ENCODE results near the gene GOLGA2. TPM values are rescaled to one million over a fixed set of nuclear protein-coding genes. Genes with fewer than 3 reads are reported as not detected.

GOLGA2 gene
- total RNA-seq, 1 experiment from 2014 or later, result 34.4 TPM

DNA sequence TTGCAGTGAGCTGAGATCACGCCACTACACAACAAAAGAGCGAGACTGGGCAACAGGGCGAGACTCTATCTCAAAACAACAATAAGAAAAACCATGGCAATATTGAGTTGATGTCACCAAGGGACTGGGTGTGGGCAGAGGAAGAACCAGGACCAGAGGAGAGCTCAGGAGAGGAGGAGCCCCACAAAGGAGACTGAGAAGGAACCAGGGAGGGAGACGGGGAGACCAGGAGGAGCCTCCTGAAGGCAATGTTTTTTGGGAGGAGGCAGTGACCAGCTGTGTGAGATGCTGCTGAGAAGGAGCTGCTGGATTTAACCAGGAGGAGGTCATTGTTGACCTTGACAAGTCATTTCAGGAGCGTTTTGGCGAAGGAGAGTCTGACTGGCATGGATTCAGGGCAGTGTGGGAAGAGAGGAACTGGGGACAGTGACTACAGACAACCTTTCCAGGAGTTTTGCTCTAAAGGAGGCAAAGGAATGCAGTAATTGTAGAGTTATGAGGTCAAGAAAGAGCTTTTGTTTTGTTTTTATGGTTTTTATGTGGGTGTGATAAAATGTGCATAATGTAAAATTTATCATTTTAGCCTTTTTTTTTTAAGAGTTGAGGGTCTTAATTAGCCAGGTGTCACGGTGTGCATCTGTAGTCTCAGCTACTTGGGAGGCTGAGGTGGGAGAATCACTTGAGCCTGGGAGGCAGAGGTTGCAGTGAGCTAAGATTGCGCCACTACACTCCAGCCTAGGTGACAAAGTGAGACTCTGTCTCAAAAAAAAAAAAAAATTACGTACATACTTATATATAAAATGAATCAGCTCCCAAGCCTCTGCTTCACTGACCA lies 28.5 kb upstream of the GOLGA2 start:
- DNase-seq, result no peak
- H3K27me3 ChIP-seq (ENCODE audit: control insufficient read depth, insufficient read depth, low read length), result no peaks in the 10 kb centered on the region
- H3K4me3 ChIP-seq (ENCODE audit: insufficient read depth, low read depth, low read length), result no peak overlapping the region
- peaks cover 3% of the 10 kb centered on the region for H3K36me3 ChIP-seq (replicated peaks; ENCODE audit: control insufficient read depth, insufficient read depth, low read length)

DNA sequence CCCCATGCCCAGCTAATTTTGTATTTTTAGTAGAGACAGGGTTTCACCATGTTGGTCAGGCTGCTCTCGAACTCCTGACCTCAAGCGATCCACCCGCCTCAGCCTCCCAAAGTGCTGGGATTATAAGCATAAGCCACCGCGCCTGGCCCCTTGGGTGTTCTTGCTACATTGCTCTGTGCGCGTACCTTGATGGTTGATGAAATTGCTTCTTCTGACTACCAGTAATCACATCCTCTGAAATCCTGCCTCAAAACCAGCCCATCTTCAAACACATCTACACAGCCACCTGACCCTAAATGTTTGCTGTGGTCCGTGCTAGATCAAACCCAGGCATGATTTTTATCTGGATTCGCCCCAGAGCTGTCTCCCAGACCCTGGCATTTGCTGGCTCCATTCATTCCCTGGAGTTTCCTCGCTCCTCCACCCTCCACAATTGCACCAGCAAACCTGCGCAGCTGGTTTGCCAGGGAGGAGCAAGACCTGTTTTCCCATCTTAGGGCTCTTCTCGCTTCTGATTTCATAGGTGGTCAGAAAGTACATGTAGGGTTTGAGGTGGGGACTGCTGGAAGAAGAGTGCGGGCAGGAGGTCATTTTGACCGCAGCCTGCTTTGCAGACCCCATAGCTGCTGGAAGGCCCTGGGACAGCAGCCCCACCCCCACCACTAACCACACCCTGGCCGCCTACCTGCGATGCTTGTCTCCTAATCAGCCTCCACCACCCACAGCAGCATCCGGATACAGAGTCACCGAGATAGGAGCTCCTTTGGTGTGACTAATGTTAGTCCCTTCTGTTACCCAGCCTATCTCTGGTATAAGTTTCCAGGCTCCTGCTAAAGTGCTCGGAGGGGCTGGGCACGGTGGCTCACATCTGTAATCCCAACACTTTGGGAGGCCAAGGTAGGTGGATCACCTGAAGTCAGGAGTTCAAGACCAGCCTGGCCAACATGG lies 23.0 kb upstream of the GOLGA2 start:
- H3K4me3 ChIP-seq (ENCODE audit: insufficient read depth, low read depth, low read length), result no peak overlapping the region
- no peaks in the 10 kb centered on the region for H3K36me3 ChIP-seq (replicated peaks; ENCODE audit: control insufficient read depth, insufficient read depth, low read length)
- no peaks in the 10 kb centered on the region for H3K27me3 ChIP-seq (ENCODE audit: control insufficient read depth, insufficient read depth, low read length)

DNA sequence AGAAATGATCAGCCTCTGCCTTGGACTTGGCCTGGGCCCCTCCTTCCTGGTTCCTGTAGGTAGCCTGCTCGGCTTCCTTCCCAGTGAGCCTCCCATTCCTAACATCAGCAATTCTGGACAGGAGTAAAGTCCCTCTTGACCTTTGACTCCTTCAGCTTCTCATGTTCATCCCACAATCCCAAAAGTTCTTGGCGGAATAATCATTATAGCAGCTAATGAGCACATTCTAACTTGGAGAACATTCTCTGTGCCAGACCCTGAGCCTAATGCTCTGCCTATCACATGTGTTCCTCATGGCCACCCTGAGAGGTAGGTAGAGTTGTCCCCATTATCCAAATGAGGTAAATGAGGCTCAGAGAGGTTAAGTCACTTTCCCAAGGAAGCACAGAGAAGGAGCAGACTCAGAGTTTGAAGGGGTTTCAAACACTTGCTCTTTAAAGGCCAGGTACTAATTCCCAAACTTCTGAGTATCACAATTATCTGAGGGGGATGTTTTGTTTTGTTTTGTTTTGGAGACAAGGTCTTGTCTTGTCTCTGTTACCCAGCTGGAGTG lies 21.5 kb upstream of the GOLGA2 start:
- no peak overlapping the region for H3K4me3 ChIP-seq (ENCODE audit: insufficient read depth, low read depth, low read length)
- no peaks in the 10 kb centered on the region for H3K27me3 ChIP-seq (ENCODE audit: control insufficient read depth, insufficient read depth, low read length)
- DNase-seq, result no peak
- H3K36me3 ChIP-seq (replicated peaks; ENCODE audit: control insufficient read depth, insufficient read depth, low read length), result no peaks in the 10 kb centered on the region

More for the DNA sequence above, 23.0 kb upstream of the GOLGA2 start:
- DNase-seq, result no peak

- no peaks in the 10 kb centered on the region for H3K36me3 ChIP-seq (replicated peaks; ENCODE audit: control insufficient read depth, insufficient read depth, low read length)
- H3K27me3 ChIP-seq (ENCODE audit: control insufficient read depth, insufficient read depth, low read length), result no peaks in the 10 kb centered on the region
- DNase-seq, result no peak
- no peak overlapping the region for H3K4me3 ChIP-seq (ENCODE audit: insufficient read depth, low read depth, low read length)
These were observed 20.8 kb upstream of the GOLGA2 start for GRCh38 chr9:128296340-128297220.

- no peak overlapping the region for H3K4me3 ChIP-seq (ENCODE audit: insufficient read depth, low read depth, low read length)
- no peaks in the 10 kb centered on the region for H3K27me3 ChIP-seq (ENCODE audit: control insufficient read depth, insufficient read depth, low read length)
These were observed 18.3 kb upstream of the GOLGA2 start for GRCh38 chr9:128294142-128294541.

DNA sequence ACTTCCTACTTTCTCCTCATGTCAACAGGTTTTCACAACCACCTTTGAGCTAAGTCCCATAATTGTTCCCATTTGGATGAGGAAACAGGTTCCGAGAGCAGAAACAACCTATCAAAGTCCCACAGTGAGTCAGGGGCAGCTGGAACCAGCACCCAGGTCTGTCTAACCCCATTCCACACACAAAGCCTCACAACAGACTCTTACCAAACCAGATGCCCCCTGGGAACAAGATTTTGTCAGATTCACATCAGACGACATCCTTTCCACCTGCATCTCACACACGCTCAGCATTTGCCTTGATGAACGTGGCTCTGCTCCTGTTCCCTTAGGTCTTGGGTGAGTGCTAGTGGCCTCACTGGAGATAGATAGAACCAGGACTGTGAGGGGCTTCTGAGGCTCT lies 17.3 kb upstream of the GOLGA2 start:
- Histone ChIP-seq H3K36me3 (replicated peaks; ENCODE audit: control insufficient read depth, insufficient read depth, low read length) (peaks cover 4% of the 10 kb centered on the region), H3K27me3 (ENCODE audit: control insufficient read depth, insufficient read depth, low read length) (no peaks in the 10 kb centered on the region), H3K4me3 (ENCODE audit: insufficient read depth, low read depth, low read length) (no peak overlapping the region)
- no peak for DNase-seq

More at GRCh38 chr9:128294142-128294541, 18.3 kb upstream of the GOLGA2 start:
- H3K36me3 ChIP-seq (replicated peaks; ENCODE audit: control insufficient read depth, insufficient read depth, low read length), result no peaks in the 10 kb centered on the region
- DNase-seq, result no peak

- no peak overlapping the region for H3K4me3 ChIP-seq (ENCODE audit: insufficient read depth, low read depth, low read length)
- DNase-seq, result no peak
- no peaks in the 10 kb centered on the region for H3K27me3 ChIP-seq (ENCODE audit: control insufficient read depth, insufficient read depth, low read length)
- H3K36me3 ChIP-seq (replicated peaks; ENCODE audit: control insufficient read depth, insufficient read depth, low read length), result peaks cover 5% of the 10 kb centered on the region
These were observed 16.2 kb upstream of the GOLGA2 start for GRCh38 chr9:128292009-128292408.

DNA sequence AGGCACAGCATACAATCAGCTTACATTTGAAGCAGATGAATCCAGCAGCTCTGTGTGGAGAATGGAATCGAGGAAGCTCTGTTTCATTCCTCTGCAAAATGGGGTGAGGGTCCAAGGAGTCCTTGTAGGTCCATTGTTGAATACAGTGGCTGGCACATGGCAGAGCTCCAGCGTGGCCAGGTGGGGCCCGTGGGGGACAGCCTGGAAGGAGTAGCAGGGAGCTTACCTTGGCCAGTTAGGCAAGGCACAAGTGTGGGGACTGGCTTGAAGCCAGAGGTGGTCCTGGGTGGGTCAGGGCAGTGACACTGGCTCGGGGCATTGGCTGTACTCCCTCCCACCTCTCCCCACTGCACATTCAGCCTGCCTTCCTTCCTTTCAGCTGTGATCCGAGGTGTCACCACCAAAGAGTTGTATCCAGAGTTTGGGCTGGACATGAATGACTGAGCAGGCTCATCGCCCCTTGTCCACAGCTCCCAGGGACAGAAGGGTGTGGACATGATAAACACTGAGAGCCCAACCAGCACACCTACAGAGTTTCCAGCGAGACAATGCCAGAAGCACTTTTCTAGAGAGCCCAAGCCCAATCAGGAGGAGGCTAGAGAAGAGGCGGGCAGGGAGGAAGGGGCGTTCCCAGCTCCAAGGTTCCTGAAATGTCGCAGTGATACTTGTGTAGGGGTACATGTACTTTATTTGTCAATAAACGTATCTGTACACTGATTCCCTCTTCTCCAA lies 12.6 kb upstream of the GOLGA2 start:
- Histone ChIP-seq H3K27me3 (ENCODE audit: control insufficient read depth, insufficient read depth, low read length) (no peaks in the 10 kb centered on the region), H3K36me3 (replicated peaks; ENCODE audit: control insufficient read depth, insufficient read depth, low read length) (peaks cover 13% of the 10 kb centered on the region), H3K4me3 (ENCODE audit: insufficient read depth, low read depth, low read length) (no peak overlapping the region)
- no peak for DNase-seq

DNA sequence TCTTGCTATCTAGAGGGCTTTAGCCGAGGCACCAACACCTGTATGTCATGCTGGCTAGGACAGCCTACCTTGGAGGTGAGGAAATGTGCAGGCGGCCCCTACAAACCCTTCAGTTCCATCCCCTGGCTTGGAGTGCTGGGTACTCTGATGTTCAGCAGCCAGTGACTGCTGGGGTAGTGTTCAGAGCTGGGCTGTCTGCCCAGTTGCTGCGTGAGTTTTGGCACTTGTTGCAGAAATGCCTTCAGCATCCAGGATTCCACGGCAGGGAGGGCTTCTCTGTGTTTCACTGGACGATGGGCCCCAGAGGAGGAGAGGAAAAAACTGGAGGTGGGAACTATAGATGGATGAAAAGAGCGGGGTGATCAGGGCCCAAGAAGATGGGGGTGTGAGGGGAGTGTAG lies 10.6 kb upstream of the GOLGA2 start:
- peaks cover 13% of the 10 kb centered on the region for H3K36me3 ChIP-seq (replicated peaks; ENCODE audit: control insufficient read depth, insufficient read depth, low read length)
- H3K4me3 ChIP-seq (ENCODE audit: insufficient read depth, low read depth, low read length), result no peak overlapping the region
- DNase-seq, result no peak
- H3K27me3 ChIP-seq (ENCODE audit: control insufficient read depth, insufficient read depth, low read length), result no peaks in the 10 kb centered on the region

GRCh38 chr9:128285033-128285784 lies 9.4 kb upstream of the GOLGA2 start:
- no peak overlapping the region for H3K4me3 ChIP-seq (ENCODE audit: insufficient read depth, low read depth, low read length)

GRCh38 chr9:128282500-128282899 lies 6.7 kb upstream of the GOLGA2 start:
- Histone ChIP-seq H3K4me3 (ENCODE audit: insufficient read depth, low read depth, low read length) (no peak overlapping the region), H3K36me3 (replicated peaks; ENCODE audit: control insufficient read depth, insufficient read depth, low read length) (peaks cover 11% of the 10 kb centered on the region), H3K27me3 (ENCODE audit: control insufficient read depth, insufficient read depth, low read length) (no peaks in the 10 kb centered on the region)
- DNase-seq, result no peak

More at GRCh38 chr9:128285033-128285784, 9.4 kb upstream of the GOLGA2 start:
- DNase-seq, result no peak
- Histone ChIP-seq H3K27me3 (ENCODE audit: control insufficient read depth, insufficient read depth, low read length) (no peaks in the 10 kb centered on the region), H3K36me3 (replicated peaks; ENCODE audit: control insufficient read depth, insufficient read depth, low read length) (peaks cover 14% of the 10 kb centered on the region)

DNA sequence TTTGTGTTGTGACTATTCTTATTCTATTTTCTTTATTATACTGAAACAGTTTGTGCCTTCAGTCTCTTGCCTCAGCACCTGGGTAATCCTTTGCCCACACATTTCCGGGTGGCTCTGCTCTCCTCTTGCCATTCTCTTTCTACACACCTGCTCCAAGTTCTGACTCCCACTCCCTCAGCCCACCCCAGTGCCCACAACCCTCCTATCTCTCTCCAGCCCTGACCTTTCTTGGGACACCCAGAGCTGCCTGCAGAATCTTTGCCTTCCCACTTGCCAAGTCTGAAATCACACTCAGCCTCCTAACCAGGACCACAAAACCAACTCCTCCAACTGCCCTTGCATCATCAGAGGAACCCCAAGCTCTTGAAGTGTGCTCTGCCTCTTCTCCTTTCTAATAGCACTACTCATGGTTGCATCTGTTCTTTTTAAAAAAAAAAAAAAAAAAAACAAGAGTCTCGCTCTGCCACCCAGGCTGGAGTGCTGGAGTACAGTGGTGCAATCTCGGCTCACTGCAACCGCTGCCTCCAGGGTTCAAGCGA lies 4.3 kb upstream of the GOLGA2 start:
- DNase-seq, result no peak
- Histone ChIP-seq H3K4me3 (ENCODE audit: insufficient read depth, low read depth, low read length) (no peak overlapping the region), H3K27me3 (ENCODE audit: control insufficient read depth, insufficient read depth, low read length) (no peaks in the 10 kb centered on the region), H3K36me3 (replicated peaks; ENCODE audit: control insufficient read depth, insufficient read depth, low read length) (peaks cover 4% of the 10 kb centered on the region)

All from H7 (cell line).